Measurements from ENCODE around the gene SGF29. TPM values are rescaled to one million over a fixed set of nuclear protein-coding genes. Genes with fewer than 3 reads are reported as not detected.

SGF29 gene
- total and polyA plus RNA-seq, 9 of the 15 experiments (the other 6 are each of a cell fraction or from before 2014, with no cell fraction given): 2.6 to 36.1 (median 21.2) TPM

DNA sequence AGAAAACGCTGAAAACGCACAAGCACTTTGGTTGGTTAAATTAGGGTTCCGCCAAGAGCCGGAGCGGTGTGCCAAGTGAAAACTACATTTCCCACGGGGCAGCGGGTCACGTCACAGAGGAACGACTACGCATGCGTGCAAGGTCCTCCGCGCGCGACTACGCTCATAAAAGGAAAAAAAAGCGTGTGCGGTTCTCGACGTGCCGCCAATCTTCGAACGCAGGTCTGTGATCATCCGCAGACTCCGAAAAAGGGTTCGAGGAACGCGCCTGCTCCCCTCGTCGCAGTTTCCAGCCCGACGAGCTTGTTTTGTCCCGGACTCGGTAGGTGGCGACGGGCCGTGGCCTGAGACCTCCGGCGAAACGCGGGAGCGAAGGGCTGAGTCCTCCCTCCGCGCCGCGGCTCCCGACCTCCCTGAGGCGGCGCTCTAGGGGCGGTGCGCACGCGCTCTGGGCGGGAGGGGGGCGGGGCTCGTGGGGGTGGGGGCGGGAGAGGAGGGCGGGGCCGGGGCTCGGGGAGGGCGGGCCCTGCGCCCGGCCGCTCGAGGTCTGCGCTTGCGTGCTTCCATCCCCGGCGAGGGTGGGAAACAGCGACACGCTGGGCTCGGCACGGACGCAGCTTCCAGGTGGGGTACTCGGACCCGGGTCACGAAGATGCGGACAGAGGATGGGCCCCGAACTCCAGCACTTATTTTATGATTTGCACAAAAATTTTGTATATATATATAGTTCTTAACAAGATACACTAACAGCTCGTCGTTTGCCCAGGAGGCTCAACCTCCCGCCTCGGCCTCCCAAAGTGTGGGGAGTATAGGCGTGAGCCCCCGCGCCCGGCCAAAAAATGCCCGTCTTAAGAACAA is at the start of gene SGF29 (continued):
- TF ChIP-seq PHF8 (IDR thresholded peaks at IDR 0.05; ENCODE audit: borderline replicate concordance, low read length) (peak; percentile 99), TRIM24 (IDR thresholded peaks at IDR 0.05) (no peak), EHMT2 (IDR thresholded peaks at IDR 0.05) (no peak), RBBP5 (IDR thresholded peaks at IDR 0.05; ENCODE audit: borderline replicate concordance, insufficient read depth, low read length, poor library complexity, severe bottlenecking) (peak; percentile 80), NFE2L1 (tag; IDR thresholded peaks at IDR 0.05; ENCODE audit: borderline replicate concordance, low read depth) (no peak), SP1 (CRISPR knock-in tag; IDR thresholded peaks at IDR 0.05) (peak; percentile 87), MXI1 (IDR thresholded peaks at IDR 0.05; ENCODE audit: low read depth, low read length) (no peak), ZNF445 (CRISPR knock-in tag; IDR thresholded peaks at IDR 0.05; ENCODE audit: low read depth) (no peak), ZNF408 (CRISPR knock-in tag; IDR thresholded peaks at IDR 0.05; ENCODE audit: low read depth) (no peak), GABPA (tag; conservative IDR thresholded peaks at IDR 0.05; ENCODE audit: low read depth) (peak; percentile 46; the same call in 1 of the 2 replicates), ASH1L (IDR thresholded peaks at IDR 0.05; ENCODE audit: borderline replicate concordance, low read depth, partially characterized antibody) (no peak), ZNF639 (CRISPR knock-in tag; conservative IDR thresholded peaks at IDR 0.05 in 1 of 2, IDR thresholded peaks at IDR 0.05 in 1 of 2) (peak in 1 of 2 experiments; percentile 87; a peak in 1 of 4 replicates), ZNF740 (CRISPR knock-in tag; IDR thresholded peaks at IDR 0.05) (no peak), ZNF740 (tag; IDR thresholded peaks at IDR 0.05) (no peak), GTF2A2 (tag; IDR thresholded peaks at IDR 0.05) (no peak), ZNF124 (CRISPR knock-in tag; IDR thresholded peaks at IDR 0.05) (no peak), NFE2 (IDR thresholded peaks at IDR 0.05; ENCODE audit: low read depth) (0 out of 2 replicates have a peak, but pooled peaks have one; percentile 26), GATAD2B (IDR thresholded peaks at IDR 0.05; ENCODE audit: borderline replicate concordance) (no peak), MCM3 (IDR thresholded peaks at IDR 0.05) (no peak)
- TF ChIP-seq, protein P1, sequence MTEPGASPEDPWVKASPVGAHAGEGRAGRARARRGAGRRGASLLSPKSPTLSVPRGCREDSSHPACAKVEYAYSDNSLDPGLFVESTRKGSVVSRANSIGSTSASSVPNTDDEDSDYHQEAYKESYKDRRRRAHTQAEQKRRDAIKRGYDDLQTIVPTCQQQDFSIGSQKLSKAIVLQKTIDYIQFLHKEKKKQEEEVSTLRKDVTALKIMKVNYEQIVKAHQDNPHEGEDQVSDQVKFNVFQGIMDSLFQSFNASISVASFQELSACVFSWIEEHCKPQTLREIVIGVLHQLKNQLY (CRISPR knock-in tag; conservative IDR thresholded peaks at IDR 0.05): no peak
